HG03378 (cell line): ENCODE measurements around the gene ESPN.
"Not testable (repeated sequence)": the region's sequence is repeated elsewhere in the genome, so short reads cannot be mapped to it uniquely, and the experiment has no call there.

Experiments used
- ATAC-seq: cut with Tn5 transposase; IDR thresholded peaks from one replicate; pipeline ENCODE4 v1.9.1; 2021; ENCODE audit warnings: mild to moderate bottlenecking, moderate library complexity; ENCODE audit not compliant: unreplicated experiment

ESPN gene

DNA sequence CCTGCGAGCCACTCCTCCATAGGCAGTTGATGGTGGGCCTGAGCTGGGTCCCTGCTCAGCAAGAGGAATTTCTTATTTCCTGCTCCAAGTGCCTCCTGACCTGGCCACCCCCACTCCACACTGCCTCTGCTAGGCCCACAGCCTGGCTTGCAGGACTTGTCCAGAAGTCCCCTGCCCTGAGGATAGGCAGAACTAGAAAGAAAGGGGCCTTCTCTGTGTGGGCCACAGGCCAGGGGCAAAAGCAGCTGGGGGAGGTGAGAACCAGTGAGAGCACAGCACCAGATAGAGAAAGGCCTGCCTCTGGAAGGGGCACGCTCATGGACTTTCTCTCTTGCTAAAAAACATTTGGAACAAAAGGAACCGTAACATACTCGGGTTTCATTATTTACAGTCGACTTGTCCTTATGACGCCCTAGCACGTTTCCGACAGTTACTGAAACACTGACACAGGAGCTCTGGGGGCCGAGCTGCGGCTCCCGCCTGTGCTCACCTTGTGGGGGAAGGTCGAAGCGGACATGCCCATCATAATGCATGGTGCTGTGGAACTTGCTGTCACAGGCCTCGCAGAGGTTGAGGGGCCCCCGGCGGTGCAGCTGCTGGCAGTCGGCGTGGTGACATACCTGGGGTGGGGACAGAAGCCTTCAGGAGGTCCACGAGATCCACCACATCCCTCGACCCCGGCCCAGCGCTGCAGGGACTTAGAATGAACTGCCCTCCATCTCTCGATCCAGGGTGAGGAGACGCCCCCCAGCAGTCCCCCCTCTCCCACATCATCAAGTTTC, 52.7 kb downstream of the ESPN start:
- no peak for ATAC-seq

- ATAC-seq: no peak
Observed at GRCh38 chr1:6481820-6482219, 57.2 kb downstream of the ESPN start.

DNA sequence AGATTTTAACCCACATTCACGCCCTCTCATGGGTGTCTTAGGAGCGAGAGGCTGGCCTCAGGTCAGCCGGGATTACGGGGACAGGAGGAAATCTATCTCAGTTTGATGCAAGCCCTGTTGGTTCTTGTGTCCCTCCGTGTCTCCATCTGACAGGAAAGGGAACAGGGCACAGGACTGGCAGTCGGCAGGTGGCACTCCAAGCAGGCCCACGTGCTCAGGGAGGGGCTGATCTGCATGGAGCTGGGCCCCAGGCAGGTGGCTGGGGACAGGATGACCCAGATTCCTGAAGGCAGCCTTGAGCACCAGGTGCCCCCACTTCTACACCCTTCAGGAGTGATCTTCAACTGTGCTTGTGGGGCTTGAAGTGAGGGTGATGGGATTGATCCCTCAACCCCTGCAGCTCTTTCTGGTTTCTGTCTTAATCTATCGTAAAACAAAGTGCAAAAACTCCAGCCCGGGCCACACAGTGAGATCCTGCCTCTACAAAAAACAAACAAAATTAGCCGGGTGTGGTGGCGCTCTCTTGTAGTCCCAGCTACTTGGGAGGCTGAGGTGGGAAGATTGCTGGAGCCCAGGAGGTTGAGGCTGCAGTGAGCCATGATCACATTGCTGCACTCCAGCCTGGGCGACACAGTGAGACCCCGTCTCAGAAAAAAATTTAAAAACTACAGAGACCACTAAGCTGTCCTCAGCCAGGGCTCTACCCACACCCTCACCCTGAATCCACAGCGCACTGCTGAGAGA, 58.6 kb downstream of the ESPN start:
- no peak for ATAC-seq

DNA sequence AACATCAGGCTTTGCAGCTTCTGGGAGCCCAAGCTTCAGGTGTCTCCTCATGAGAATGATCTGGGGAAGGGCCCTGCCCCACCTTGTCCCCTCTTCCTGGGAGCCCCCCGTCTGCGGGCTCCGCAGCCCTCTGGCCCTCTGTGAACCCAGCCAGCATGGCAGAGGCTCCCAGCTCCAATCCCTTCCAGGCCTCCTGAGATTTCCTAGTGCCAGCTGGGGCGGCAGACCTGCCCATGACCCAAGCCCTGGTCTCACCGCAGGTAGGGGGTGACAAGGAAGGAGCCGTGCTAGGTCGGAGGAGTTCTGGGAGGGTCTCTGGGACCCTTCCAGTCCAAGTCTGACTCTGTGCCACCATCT, 59.2 kb downstream of the ESPN start:
- no peak for ATAC-seq

- ATAC-seq: no peak
Observed at GRCh38 chr1:6484826-6485167, 60.2 kb downstream of the ESPN start.

DNA sequence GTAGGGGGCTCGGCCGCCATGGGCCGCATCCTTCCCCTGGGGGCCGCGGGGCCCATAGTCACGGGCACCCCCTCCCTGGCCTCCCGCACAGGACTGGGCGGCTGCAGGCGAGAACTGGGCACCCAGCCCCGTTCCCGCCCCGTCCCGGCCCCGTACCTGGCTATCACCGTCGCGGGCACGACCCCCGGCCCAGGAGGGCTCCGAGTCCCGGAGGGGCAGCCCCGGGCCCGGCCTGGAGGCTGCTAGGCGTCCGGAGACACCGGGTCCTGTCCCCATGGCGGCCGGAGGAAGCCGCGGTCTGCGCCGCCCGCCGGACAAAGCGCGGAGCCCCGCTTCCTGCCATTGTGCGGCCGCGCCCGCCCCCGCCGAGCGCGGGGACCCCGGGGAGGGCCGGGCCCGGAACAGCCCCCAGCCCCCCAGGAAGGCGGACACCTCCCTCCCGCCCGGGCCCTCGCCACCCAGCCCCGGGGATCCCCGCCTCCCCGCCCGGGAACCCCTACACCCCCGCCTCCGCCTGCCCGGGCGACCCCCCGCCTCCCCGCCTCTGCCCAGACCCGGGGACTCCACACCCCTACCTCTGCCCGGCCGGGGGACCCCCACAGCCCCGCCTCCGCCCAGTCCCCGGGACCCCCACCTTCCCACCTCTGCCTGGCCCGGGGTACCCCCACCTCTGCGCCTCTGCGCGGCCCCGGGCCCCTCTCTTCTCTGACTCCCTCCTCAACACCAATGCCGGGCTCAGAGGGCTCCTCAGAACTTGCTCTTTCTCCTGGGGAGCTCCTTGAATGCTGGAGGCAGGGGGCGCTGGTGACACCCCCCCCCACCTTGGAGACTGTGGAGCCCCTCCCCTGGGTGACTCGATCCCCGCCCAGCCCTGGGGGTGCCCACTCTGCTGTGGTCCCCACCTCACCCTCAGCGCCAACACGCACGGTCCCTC, 60.9 kb downstream of the ESPN start:
- ATAC-seq: no peak

GRCh38 chr1:6486433-6487011, 61.9 kb downstream of the ESPN start:
- ATAC-seq: no peak

- ATAC-seq: no peak
Observed at GRCh38 chr1:6487804-6488484, 63.4 kb downstream of the ESPN start.

DNA sequence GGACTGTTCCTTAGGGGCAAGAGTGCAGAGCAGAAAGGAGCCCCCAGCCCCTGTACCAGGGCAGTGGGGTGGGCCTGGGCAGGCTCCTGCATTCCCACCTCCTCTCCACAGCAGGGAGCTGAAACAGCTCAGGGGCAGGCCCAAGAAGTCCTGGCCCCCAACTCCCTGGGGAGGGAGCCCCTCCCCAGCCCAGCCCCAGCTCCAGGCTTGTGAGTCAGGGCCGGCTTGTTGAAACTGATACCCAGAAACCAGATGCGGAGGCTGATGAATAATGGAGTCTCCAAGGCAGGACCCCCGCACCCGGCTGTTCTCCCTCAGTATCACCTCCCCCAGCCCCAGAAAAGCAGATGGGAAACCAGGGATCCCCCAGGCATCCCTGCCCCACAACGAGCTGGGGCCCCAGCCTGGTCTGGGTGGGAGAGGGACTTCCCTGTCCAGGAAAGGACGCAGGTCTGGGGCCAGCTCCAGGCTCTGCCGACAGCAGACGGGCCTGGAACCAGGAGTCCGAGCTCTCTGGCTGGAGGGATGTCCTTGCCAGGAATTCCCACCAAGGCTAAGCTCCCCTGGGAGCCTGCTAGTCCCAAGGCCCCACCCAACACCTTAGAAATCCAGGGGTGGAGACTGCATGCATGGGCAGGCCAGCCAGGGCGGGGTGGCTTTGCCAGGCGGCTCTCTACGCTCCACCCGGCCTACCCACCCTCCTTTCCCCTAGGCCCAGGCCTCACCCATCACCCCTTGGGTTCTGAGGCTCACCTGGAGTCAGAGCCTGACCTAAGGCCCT, 64.2 kb downstream of the ESPN start:
- no peak for ATAC-seq

- ATAC-seq: no peak
Observed at GRCh38 chr1:6489383-6489765, 64.8 kb downstream of the ESPN start.

- peak; percentile 52 for ATAC-seq
Observed at GRCh38 chr1:6489799-6490180, 65.2 kb downstream of the ESPN start.

- no peak for ATAC-seq
Observed at GRCh38 chr1:6490181-6491080, 65.9 kb downstream of the ESPN start.

GRCh38 chr1:6491081-6491449, 66.5 kb downstream of the ESPN start:
- no peak for ATAC-seq

DNA sequence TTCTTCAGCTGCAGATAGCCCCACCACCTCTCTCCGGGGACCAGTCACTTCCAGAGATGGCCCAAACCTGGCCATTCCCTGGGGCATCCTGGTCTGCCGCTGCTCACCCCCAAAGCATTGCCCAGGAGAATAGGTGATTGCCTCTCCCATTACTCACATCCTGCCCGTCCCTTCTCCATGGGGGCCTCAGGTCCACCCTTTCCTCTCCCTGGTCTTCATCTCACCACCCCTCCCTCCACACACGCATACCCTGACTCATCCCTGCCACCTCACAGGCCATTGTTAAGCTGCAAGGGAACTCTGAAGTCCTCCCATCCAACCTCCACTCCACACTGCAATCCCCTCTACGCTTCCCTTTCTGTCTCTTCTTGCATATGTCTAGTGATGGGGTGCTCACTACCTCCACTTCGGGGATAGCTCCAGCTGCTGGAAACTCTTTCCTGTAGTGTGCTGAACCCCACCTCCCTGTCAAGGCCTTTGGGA, 66.9 kb downstream of the ESPN start, which contains the start of gene PLEKHG5:
TSS of gene PLEKHG5 (minus strand) at position 188 of the 483 bp plus-strand sequence. CDS start 14,096 bp downstream, outside the sequence.
- no peak for ATAC-seq

DNA sequence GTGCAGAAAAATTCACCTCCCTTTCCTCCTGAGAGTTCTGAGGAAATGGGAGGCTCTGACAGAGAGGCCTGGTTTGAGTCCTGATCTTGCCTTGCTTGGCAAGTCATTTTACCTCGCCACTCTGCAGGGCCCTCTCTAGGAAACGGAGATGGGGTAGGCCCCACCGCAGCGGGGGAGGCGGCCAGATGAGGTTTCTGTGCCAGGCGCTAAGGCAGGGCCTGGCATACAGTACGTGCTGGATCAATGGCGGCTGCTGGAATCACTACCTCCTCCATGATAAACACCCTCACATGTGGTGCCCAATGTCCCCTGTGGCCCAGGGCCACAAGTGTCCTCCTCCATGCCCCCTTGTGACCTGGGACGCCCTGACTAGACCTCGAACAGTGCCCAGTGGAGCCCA, 67.4 kb downstream of the ESPN start:
- ATAC-seq: no peak

DNA sequence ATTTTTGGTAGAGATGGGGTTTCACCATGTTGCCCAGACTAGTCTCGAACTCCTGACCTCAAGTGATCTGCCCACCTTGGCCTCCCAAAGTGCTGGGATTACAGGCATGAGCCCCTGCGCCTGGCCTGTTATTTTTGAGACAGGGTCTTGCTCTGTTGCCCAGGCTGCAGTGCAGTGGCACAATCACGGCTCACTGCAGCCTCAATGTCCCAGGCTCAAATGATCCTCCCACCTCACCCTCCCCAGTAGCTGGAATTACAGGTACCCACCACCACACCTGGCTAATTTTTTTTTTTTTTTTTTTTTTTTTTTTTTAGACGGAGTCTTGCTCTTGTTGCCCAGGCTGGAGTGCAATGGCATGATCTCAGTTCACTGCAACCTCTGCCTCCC, 69.3 kb downstream of the ESPN start:
- ATAC-seq: not testable (repeated sequence)

- ATAC-seq: no peak
Observed at GRCh38 chr1:6494627-6495026, 70.1 kb downstream of the ESPN start.

GRCh38 chr1:6495041-6495441, 70.5 kb downstream of the ESPN start:
- no peak for ATAC-seq
